GM04504 (cell line): Measurements from ENCODE around the gene CABLES2.
A peak's percentile ranks its signal among the peaks of the same experiment; 100 is the strongest.

ENCODE experiments used
- DNase-seq: peaks from one replicate; pipeline ENCODE4 v3.0.0-alpha.2; 2012; ENCODE audit warnings: low read depth

CABLES2 gene

GRCh38 chr20:62359043-62359490 is 48.0 kb downstream of the CABLES2 start:
- no peak for DNase-seq

DNA sequence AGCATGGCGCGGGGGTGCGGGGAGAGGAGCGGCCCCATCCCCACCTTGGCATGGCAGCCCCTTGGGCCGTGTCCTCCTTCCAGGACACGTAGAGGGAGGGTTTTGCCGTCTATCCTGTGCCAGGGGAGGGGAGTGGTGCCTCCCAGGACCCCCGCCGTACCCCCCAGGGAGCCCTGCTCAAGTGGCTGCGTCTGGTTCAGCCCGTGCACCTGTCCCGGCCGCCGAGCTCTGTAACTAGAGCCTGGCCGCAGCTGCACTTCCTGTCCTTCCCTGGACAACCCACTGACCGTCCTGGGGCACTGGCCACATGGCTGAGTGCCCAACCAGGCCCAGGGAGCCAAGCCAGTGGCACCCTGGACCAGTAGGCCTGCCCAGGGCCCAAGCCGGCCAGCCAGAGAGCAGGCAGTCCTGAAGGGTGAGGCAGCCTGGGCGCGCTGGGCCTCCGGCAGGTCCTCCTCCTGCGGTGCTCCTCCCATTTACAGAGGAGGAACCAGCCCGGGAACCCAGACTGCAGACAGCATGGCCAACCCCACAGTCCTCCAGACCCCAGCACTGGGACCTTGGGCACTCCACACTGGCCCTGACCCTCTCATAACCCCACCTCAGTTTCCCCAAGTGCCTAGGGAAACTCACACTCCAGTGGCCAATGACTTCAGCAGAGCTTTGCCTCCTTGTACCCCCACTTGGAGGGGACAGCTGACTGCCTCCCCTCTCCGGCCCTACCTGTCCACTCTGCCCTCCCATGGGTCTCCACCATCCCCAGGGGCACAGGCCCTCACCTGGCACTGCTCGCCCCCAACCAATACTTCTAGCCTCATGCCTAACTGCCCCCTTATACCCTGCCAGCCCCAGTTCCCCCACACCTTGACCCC is 48.7 kb downstream of the CABLES2 start:
- no peak for DNase-seq

DNA sequence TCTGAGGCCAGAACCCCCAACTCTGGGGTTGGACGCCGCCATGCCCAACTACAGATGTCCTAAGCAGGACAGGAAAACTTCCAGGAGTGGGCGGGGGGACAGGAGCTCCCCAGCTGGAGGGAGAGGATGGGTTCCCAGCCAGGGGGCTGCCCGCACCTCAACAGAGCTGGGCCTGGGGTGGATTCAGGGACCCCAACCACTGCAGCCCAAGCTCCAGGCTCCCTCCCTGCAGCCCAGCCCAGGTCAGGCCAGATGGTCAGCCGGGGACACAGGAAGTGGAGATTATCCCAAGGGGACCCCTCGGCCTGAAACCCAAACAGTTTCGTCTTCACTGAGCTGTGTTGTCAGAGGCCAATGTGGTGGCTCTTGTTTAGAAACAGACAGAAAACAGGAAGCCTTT is 49.4 kb downstream of the CABLES2 start:
- DNase-seq = no peak

GRCh38 chr20:62357187-62357667 is 49.9 kb downstream of the CABLES2 start:
- peak; percentile 31 for DNase-seq

DNA sequence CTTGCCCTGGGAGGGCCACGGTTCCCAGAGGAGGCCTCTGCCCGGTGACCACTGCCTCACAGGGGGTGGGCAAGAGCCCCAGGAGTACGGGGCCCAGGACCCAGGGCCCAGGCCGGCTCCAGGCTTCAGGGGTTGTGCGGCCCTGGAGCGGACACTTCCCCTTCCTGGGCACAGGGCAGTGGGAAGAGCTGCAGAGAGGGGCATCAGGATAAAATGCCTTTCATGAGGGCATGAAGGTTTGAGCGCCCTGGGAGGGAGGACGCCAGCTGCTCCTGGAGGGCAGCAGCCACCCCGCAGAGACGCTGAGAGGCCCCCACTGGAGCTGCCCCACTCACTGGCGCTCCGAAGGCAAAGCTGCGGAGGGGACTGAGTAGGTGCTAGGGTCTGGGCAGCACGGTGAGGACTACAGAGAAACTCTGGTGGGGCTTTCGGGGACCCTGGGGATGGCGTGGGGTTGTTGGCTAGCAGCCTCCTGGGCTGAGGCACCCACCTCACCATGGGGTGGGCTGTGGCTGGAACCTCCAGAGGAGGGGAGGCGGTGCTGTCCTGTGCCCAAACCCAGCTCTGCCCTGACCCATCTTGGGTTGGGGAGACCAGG is 50.4 kb downstream of the CABLES2 start:
- no peak for DNase-seq

DNA sequence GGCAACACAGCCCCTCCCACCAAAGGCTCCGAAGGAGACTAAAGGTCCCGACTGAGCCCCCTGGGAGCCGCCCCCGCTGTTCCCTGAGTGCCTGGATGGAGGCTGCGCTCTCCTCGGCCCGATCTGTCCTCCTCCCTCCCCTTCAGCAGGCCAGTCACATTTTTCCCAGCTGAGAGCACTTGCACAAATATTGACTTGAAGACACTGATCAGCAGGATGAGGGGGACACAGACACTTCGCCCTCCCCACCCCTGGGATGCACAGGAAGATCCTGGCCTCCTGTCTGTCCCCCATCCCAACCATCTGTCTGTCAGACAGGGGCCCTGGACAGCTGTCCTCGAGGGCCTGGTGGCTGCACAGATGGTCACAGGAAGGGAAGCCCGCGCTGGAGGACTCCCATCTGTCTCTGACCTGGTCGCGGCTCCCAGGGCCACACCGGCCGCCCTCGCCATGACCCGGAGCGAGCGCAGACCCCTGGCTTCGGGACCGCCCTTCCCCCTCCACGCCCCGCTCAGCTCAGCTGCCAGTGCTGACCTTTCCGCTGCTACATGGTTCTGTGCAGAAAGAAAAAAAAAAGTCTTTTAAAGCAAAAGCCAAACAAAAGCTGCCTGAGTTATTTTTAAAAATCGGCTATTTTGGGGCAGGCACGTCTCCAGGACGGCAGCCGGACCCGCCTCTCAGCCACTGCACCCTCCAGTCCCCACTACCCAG is 51.1 kb downstream of the CABLES2 start:
- no peak for DNase-seq

DNA sequence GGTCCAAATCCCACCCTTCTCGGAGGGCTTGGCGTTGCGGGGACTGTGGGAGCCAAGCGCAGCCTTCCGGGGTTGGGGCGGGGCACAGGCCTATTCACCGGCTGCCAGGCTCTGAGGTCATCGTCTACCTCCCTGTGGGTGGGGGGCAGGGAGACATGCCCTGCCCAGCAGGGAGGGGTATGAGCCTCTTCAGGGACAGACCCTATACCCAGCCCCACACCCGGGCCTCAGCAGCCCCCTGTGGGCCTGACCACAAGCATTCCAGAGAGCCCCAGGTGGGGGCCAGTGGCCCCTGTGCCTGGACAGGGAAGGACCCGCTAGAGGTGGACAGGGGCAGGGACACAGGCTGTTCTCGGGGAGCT is 51.6 kb downstream of the CABLES2 start:
- DNase-seq = no peak

GRCh38 chr20:62354811-62355341 is 52.2 kb downstream of the CABLES2 start:
- DNase-seq = no peak

DNA sequence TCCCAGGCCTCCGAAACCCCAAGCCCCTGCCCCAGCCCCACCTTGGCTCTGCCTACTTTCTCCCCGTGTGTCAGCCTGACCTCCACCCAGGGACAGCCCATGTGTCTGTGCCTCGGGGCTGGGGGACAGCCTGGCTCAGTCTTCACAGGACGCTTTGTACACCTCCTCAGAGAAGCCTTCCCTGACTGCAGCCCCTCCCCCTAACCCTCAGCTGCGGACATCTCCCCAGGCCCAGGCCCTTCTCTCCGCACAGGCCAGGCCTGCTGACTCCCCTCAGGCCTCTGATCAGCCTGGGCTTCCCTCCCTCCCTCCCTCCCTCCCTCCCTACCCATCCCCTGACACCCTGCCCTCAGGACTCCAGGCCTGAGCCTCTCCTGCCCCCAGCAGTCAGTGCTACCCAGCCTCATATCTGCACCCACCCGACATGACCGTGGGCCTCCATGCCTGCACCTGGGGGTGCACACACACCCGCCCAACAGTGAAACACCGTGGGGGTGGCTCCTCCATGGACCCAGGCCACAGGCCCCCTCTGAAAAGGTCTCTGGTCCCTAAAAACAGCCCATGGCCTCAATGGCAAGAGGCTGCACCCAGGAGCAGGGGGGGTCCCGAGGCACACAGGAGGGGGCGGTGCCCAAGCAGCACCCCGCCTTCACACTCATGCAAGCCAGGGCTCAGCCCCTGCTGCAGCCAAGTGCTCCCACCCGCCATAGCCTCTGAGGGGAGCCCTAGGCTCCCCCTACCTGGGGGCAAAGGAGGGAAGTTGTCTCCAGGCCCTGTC is 52.9 kb downstream of the CABLES2 start:
- DNase-seq = no peak

DNA sequence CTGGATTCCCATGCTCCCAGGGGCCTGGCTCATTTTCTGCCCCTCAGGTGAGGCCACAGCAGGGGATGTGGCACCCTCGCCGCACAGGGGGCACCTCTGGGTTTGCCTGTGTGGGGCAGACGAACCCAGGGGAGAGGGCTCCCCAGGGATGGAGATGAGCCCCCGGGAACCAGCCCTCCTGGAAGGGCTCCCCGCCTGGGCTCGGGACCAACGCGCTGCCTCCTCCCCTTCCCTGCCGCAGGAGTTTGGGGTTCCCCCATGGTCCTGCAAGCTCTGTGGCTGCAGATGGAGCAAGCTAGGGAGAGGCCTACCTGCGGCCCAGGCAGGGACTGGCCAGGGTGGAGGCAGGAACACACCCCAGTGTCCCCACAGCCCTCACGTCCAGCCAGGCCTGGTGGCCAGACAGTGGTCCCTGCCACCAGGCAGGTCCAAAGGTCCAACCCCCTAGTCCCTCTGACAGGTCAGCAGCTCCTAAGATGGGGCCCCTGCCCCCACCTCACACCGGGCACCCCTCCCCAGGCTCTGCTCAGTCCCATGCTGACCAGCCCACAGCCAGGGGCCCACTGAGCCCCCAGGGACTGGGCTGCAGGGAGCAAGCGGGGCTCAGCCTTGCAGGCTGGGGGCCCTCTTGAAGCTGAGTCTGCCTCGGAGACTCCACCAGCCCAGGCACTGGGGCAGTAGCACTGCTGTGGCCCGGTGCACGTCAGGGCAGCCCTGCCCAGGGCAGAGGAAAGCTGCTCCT is 53.6 kb downstream of the CABLES2 start:
- no peak for DNase-seq

- no peak for DNase-seq
Measured at GRCh38 chr20:62352402-62353288, 54.4 kb downstream of the CABLES2 start.

DNA sequence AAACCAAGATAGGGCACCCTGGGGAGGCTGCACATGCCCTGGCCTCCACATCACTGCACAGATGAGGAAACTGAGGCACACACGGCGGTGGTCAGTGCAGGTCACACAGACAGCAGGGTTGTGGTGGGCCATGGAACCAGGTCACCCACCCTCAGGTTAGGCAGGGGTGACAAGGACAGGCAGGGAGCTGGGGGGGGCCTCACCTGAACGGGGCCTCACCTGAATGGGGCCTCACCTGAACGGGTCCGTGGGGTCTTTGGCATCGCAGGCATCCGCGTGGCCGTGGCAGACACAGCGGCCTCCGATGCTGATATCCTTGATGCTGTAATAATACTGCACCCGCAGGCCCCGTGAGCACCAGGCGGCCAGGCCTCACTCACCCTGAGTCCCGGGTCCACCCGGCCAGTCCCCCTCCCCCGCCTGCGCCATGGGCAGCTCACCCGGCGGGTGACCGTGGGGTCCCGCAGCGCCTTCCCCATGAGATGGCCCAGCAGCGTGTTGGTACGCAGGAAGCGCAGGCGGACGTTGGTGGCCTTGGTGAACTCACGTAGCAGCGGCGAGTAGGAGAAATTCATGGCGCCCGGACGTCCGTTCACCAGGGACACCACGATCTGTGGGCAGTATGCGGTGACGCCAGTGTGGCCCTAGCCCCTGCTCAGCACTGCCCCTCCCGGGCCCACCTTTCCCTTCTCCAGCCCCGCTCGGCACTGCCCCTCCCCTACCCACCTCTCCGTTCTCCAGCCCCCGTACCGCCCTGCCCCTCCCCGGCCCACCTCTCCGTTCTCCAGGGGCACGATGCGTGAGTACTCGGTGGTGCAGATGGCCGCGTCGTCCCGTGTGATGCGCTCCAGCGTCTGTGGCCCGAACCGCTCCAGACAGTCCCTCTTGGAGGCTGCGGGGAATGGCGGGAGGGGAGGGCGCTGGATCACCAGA is 55.4 kb downstream of the CABLES2 start:
- no peak for DNase-seq

- no peak for DNase-seq
Measured at GRCh38 chr20:62350629-62351422, 56.3 kb downstream of the CABLES2 start.

DNA sequence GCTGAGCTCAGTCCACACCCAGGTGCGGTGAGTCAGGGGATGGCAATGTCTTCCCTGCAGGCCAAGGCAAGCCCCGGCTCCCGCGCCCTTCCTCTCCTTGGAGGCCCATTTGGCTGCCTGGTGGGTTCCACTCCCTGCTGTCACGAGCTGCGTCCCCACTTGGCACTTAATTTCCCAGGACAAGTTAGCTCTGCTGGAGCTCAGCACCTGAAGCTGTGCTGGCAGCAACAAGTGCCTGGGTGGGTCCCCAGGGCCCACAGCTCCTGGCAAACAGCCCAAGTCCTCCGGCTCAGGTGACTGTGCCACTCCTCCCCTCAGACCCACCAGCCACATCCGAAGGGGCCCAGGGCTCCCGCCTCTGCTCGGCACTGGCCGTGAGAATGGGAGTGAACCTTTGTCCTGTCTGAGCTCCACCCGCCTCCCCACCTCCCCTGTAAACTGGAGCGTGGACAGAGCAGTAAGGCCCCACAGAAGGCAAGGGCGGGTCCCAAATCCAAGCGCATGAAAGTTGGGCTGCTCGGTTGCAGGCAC is 56.9 kb downstream of the CABLES2 start:
- DNase-seq = no peak

DNA sequence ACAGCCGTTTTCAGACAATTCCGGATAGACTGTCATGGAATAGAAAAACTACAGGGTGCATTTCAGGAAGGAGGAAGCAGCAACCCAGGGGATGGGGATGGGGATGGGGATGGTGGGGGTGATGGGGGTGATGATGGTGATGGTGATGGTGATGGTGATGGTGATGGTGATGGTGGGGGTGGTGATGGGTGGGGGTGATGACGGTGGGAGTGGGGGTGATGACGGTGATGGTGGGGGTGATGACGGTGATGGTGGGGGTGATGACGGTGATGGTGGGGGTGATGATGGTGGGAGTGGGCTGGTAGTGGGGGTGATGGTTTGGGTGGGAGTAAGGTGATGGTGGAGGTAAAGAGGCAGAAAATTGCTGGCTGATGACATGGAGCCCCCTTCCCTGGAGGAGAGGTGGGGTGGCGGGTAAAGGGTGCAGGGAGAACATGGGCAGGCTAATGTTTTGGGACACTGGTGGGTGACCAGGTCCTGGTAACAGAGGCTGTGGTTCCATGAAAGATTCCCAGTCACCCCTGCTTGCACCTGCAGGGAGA is 57.5 kb downstream of the CABLES2 start:
- DNase-seq = no peak

DNA sequence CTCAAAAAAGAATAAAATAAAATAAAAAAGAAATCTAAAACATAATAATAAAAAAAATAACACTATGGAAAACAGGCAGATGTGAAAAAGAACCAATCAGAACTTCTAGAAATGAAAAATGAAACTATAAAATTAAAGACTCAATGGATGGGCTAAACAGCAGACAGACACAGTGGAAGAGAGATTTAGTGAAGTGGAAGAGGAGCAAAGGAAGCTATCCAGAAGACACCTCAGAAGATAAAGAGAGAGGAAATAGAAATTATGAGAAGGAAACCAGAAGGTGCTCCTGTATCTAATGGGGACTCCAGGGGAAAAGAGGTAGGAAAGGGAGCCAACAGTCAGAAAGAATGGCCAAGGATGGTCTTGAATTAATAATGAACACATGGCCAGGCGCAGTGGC is 58.5 kb downstream of the CABLES2 start:
- no peak for DNase-seq

DNA sequence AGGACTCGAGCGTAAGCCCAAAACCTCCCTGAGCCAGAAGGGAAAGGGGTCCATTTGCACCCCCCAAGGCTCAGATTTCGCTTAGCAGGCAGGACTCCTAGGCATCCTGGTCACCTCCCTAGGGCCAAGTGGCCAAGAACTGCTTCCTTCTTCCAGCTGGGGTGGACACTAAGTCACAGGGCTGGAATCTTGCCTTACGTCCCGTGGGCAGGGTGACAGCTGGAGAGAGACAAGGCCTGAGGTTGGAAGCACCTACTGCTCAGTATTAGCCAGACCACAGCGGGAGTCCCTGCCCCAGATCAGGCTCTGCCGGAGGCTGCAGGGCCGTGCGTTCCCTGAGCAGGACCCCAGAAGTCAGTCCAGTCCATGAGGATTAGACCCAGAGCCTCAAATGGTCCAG is 59.6 kb downstream of the CABLES2 start:
- DNase-seq = no peak

DNA sequence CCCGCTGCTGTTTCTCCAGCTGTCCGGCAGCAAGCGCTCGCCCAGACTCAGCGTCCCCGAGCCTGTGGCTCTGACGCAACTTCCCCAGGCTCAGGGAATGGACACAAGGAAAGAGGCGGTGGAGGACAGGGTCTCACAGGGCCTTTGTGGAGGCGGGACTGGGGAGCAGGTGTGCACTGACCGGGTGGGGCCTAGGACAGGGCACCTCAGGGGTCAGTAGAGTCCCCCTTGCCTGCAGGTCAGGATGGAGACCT is 60.0 kb downstream of the CABLES2 start:
- DNase-seq = no peak
